CD4-positive, alpha-beta T cell treated with Interleukin-15 for 1 hour (primary cell): ENCODE data around the gene PTPRN2.

Experiments
- DNase-seq: peaks from one replicate; pipeline ENCODE4 v3.0.0-alpha.2; 2020

Gene PTPRN2

GRCh38 chr7:158120316-158120715 is 467.3 kb downstream of the PTPRN2 start:
- DNase-seq = no peak

- no peak for DNase-seq
Observed at GRCh38 chr7:158117341-158118222, 470.0 kb downstream of the PTPRN2 start.

- no peak for DNase-seq
Observed at GRCh38 chr7:158116235-158116634, 471.4 kb downstream of the PTPRN2 start.

- DNase-seq = no peak
Observed at GRCh38 chr7:158114056-158114850, 473.4 kb downstream of the PTPRN2 start.

- no peak for DNase-seq
Observed at GRCh38 chr7:158113321-158114025, 474.1 kb downstream of the PTPRN2 start.

- no peak for DNase-seq
Observed at GRCh38 chr7:158112571-158113320, 474.9 kb downstream of the PTPRN2 start.

- DNase-seq = no peak
Observed at GRCh38 chr7:158111906-158112570, 475.6 kb downstream of the PTPRN2 start.

GRCh38 chr7:158111049-158111751 is 476.4 kb downstream of the PTPRN2 start:
- DNase-seq = no peak

GRCh38 chr7:158110661-158111048 is 477.0 kb downstream of the PTPRN2 start:
- no peak for DNase-seq

GRCh38 chr7:158110034-158110590 is 477.5 kb downstream of the PTPRN2 start:
- DNase-seq = no peak

- no peak for DNase-seq
Observed at GRCh38 chr7:158109364-158110033, 478.1 kb downstream of the PTPRN2 start.

- no peak for DNase-seq
Observed at GRCh38 chr7:158108646-158109293, 478.9 kb downstream of the PTPRN2 start.

- no peak for DNase-seq
Observed at GRCh38 chr7:158107806-158108205, 479.8 kb downstream of the PTPRN2 start.

GRCh38 chr7:158106272-158106671 is 481.4 kb downstream of the PTPRN2 start:
- no peak for DNase-seq

GRCh38 chr7:158103378-158103777 is 484.2 kb downstream of the PTPRN2 start:
- DNase-seq = no peak

GRCh38 chr7:158102897-158103296 is 484.7 kb downstream of the PTPRN2 start:
- no peak for DNase-seq

- DNase-seq = no peak
Observed at GRCh38 chr7:158101821-158102450, 485.7 kb downstream of the PTPRN2 start.

- DNase-seq = no peak
Observed at GRCh38 chr7:158098125-158099030, 489.2 kb downstream of the PTPRN2 start.
